Stomach (tissue), 9 donors: ENCODE measurements around the gene GOLGA6L6. TPM values are rescaled to one million over a fixed set of nuclear protein-coding genes. Genes with fewer than 3 reads are reported as not detected.
"Not testable (repeated sequence)": the region's sequence is repeated elsewhere in the genome, so short reads cannot be mapped to it uniquely, and the experiment has no call there.

ENCODE experiments used
- DNase-seq, 2 donors: peaks; one replicate each; pipeline versions ENCODE4 v3.0.0 to v3.0.0-alpha.2; 2013 to 2019
- H3K27ac ChIP-seq, 5 donors: fragments of 200-600 bp in 4 of 5; sonication (generic) in 4 of 5; one replicate each; pipeline ENCODE4 v1.5.1; 2013 to 2019; ENCODE audit warnings: mild to moderate bottlenecking in 1 of 5, moderate library complexity in 1 of 5
- H3K27me3 ChIP-seq, 3 donors: fragments of 200-600 bp; sonication (generic); one replicate each; pipeline ENCODE4 v1.5.1; 2017 to 2019; ENCODE audit warnings: mixed run types in 1 of 3
- H3K36me3 ChIP-seq, 4 donors: fragments of 200-600 bp; sonication (generic); 1 replicate in 3 of 4; 2 replicates in 1 of 4; pipeline ENCODE4 v1.5.1; 2016 to 2019
- H3K4me1 ChIP-seq, 4 donors: fragments of 200-600 bp; sonication (generic); one replicate each; pipeline ENCODE4 v1.5.1; 2016 to 2019
- H3K4me3 ChIP-seq, 4 donors: fragments of 200-600 bp; sonication (generic) in 3 of 4; one replicate each; pipeline ENCODE4 v1.5.1; 2016 to 2019; ENCODE audit warnings: mild to moderate bottlenecking in 1 of 4
- H3K9me3 ChIP-seq, 4 donors: fragments of 200-600 bp; sonication (generic); one replicate each; pipeline ENCODE4 v1.5.1; 2016 to 2019
- WGBS, 5 donors: extraction: QIAGEN DNeasy Blood & Tissue Kit in 3 of 5; methylation state at CpG; one replicate each; pipeline versions ENCODE4 v1.1.5 to v1.1.7; 2013 to 2018; 5-methylcytosine and 5-hydroxymethylcytosine counted together
- intact Hi-C: fragments of 100-400 bp; cut with DNase I; formaldehyde crosslinking; loops from one replicate; pipeline ENCODE4 v1.15.1; 2023; ENCODE audit warnings: low total_unique reads
- polyA plus RNA-seq, 3 donors: library from polyadenylated mRNA; stranded (reverse); fragments of 200-250 nt; gene quantifications; one replicate each; pipeline ENCODE4 v1.2.3, GENCODE V29; 2013
- small RNA-seq, 4 donors: library from RNA; depleted of rRNA; stranded (forward); fragments of <200 nt; gene quantifications; one replicate each; pipeline ENCODE3, GENCODE V24; 2016
- total RNA-seq, 5 donors: library from RNA; depleted of rRNA; stranded (reverse); fragments of >200 nt; gene quantifications; one replicate each; pipeline versions ENCODE4 v1.1.0 to v1.2.3, GENCODE V29; 2014 to 2016
- donor health status: healthy with polysubstance abuse.
- donor health status: Bipolar disorder and iron deficiency.
- donor health status: healthy.

GOLGA6L6 gene
- total and polyA plus RNA-seq, 8 donors, result not detected

DNA sequence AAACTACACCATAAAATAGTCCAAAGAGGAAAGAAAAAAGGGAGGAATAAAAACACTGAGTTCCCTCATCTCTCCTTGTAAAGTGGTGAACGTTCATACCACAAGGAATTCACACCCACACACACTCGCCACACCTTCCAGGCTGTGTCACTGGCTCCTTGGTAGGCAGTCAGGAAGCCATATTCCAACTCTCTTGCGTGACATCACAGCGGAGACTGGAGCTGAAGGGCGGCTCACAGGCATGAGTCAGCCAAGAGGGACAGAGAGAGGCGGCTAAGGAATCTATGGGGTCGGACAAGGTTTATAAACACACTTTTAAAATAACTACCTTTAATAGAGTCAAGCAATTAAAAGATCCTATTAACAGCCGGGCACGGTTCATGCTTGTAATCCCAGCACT, 43.8 kb downstream of the GOLGA6L6 start:
- H3K27me3 ChIP-seq, H3K27ac ChIP-seq, H3K9me3 ChIP-seq, DNase-seq, H3K4me1 ChIP-seq, intact Hi-C loops, H3K4me3 ChIP-seq, H3K36me3 ChIP-seq: not testable (repeated sequence)
- WGBS, 5 donors, result 50 to 91% (median 80%) methylated on average over 2 to 4 of the region's 9 CpGs; no CpG with 5 or more reads in 2 of the 5 donors

DNA sequence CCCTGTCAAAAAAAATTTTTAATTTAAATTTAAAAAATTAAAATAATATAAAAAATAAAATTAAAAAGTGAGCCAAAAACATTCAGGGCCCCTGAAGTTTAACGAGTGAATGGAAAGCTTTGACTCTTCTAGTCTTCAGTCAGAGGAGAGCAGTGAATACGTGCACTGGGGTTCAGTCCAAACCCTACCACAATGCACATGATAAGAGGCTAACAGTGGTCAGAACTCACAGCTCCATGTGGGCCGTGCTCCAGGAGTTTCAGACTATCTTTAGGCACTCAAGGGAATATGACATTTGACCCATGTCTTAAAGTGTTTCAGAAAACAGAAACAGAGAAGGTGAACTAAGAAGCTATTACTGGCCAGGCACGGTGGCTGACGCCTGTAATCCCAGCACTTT, 48.6 kb downstream of the GOLGA6L6 start:
- H3K4me1 ChIP-seq, H3K36me3 ChIP-seq, H3K27ac ChIP-seq, intact Hi-C loops, DNase-seq, H3K9me3 ChIP-seq, H3K27me3 ChIP-seq, H3K4me3 ChIP-seq: not testable (repeated sequence)
- 73 to 83% (median 79%) methylated on average over 1 to 2 of the region's 5 CpGs; no CpG with 5 or more reads in 2 of the 5 donors for WGBS, 5 donors

DNA sequence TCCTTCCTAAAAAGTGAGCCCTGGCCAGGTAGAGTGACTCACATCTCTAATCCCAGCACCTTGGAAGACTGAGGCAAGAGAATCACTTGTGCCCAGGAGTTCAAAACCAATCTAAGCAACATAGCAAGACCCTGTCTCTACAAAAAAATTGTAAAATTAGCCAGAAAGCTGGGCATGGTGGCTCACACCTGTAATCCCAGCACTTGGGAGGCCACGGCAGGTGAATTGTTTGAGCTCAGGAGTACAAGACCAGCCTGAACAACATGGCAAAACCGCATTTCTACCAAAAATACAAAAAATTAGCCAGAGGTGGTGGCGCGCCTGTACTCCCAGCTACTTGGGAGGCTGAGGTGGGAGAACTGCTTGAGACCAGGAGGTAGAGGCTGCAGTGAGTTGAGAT, 49.0 kb downstream of the GOLGA6L6 start:
- DNase-seq, H3K27me3 ChIP-seq, H3K36me3 ChIP-seq, H3K27ac ChIP-seq, H3K9me3 ChIP-seq, intact Hi-C loops, H3K4me3 ChIP-seq, H3K4me1 ChIP-seq: not testable (repeated sequence)
- 48 to 83% (median 69%) methylated on average over 2 of the region's 4 CpGs; no CpG with 5 or more reads in 1 of the 5 donors for WGBS, 5 donors

DNA sequence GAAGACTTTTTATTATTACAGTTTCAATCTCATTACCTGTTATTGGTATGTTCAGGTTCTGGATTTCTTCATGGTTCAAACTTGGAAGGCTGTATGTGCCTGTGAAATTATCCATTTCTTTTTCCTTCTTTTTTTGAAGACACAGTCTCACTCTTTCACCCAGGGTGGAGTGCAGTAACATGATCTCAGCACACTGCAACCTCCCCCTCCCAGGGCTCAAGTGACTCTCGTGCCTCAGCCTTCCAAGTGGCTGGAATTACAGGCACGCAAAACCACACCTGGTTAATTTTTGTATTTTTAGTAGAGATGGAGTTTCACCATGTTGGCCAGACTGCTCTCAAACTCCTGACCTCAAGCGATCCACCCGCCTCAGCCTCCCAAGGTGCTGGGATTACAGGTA, 52.3 kb downstream of the GOLGA6L6 start:
- WGBS, 5 donors, result 83 to 97% (median 90%) methylated on average over 2 to 3 of the region's 4 CpGs
- DNase-seq, H3K4me3 ChIP-seq, H3K4me1 ChIP-seq, H3K36me3 ChIP-seq, H3K27me3 ChIP-seq, H3K9me3 ChIP-seq, H3K27ac ChIP-seq, intact Hi-C loops: not testable (repeated sequence)

Small RNAs within 50 kb of the gene (small RNA-seq; reads per million reads assigned to genes)
- 0 reads per million in 4 donors for gene RN7SL759P
